ENCODE measurements around the gene PIP5K1C. TPM values are rescaled to one million over a fixed set of nuclear protein-coding genes. Genes with fewer than 3 reads are reported as not detected.

Gene PIP5K1C
- total and polyA plus RNA-seq, 9 of the 15 experiments (the other 6 are each of a cell fraction or from before 2014, with no cell fraction given): 0.38 to 22.1 (median 4.1) TPM

GRCh38 chr19:3679138-3679537 lies 21.1 kb downstream of the PIP5K1C start:
- Histone ChIP-seq H3K27me3 (ENCODE audit: control insufficient read depth in 2 of 2, insufficient read depth in 2 of 2, low read length in 2 of 2) (no peaks in the 10 kb centered on the region), H4K20me1 (replicated peaks; ENCODE audit: control insufficient read depth, insufficient read depth, low read length) (peaks cover 20% of the 10 kb centered on the region), H3K9ac (ENCODE audit: insufficient read depth in 1 of 2, low read depth in 2 of 2, low read length in 2 of 2) (no peak overlapping the region), H3K36me3 (ENCODE audit: control insufficient read depth, insufficient read depth, low read length) (peaks cover 19% of the 10 kb centered on the region; the same call in 1 of the 3 replicates), H3K9me3 (replicated peaks; ENCODE audit: control insufficient read depth, insufficient read depth, low read depth, low read length) (no peaks in the 10 kb centered on the region), H3K27ac (ENCODE audit: extremely low read depth, low read depth, low read length) (no peak overlapping the region), H3K9me1 (ENCODE audit: control insufficient read depth, insufficient read depth, low read length) (peaks cover 7% of the 10 kb centered on the region), H3K79me2 (ENCODE audit: control insufficient read depth, insufficient read depth, low read length) (peaks cover 24% of the 10 kb centered on the region), H3K4me1 (replicated peaks in 1 of 2; ENCODE audit: control insufficient read depth in 2 of 2, insufficient read depth in 2 of 2, low read length in 2 of 2) (peaks cover 18 to 46% of the 10 kb centered on the region in 2 experiments), H3K4me2 (ENCODE audit: insufficient read depth, low read length) (no peak overlapping the region), H3K4me3 (no peak overlapping the region), H2AFZ (ENCODE audit: low read depth, low read length) (no peak overlapping the region)
- in situ Hi-C loops (cut with MboI): no loop called here
- intact Hi-C loops (cut with micrococcal nuclease): no loop called here
- CTCF ChIA-PET (ENCODE audit: low intra/inter-chr PET ratio): no interaction called here
- no peak for ATAC-seq
- BruUV-seq (replicated peaks): no TSS peak
- POLR2A ChIA-PET: interaction anchor here (0.6 kb wide), 1 partner anchor 82 kb away, joined by 3 read pairs; the partner anchor contains the start of gene APBA3
- no peak for DNase-seq (ENCODE audit: extremely low read depth in 1 of 4, low spot score in 3 of 4)
- FAIRE-seq: no peak
- 71% methylated on average over 11 of the region's 12 CpGs for WGBS (ENCODE audit: insufficient coverage, low coverage, missing lambda C conversion rate)
- no peak for TF ChIP-seq E2F8 (IDR thresholded peaks at IDR 0.05; ENCODE audit: low read depth, partially characterized antibody)
- TF ChIP-seq ZNF124 (CRISPR knock-in tag; IDR thresholded peaks at IDR 0.05): no peak
- TF ChIP-seq, protein P1, sequence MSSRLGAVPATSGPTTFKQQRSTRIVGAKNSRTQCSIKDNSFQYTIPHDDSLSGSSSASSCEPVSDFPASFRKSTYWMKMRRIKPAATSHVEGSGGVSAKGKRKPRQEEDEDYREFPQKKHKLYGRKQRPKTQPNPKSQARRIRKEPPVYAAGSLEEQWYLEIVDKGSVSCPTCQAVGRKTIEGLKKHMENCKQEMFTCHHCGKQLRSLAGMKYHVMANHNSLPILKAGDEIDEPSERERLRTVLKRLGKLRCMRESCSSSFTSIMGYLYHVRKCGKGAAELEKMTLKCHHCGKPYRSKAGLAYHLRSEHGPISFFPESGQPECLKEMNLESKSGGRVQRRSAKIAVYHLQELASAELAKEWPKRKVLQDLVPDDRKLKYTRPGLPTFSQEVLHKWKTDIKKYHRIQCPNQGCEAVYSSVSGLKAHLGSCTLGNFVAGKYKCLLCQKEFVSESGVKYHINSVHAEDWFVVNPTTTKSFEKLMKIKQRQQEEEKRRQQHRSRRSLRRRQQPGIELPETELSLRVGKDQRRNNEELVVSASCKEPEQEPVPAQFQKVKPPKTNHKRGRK (tag; IDR thresholded peaks at IDR 0.05): no peak
- no peak for TF ChIP-seq ZNF511 (CRISPR knock-in tag; IDR thresholded peaks at IDR 0.05)
- TF ChIP-seq CHD2 (IDR thresholded peaks at IDR 0.05; ENCODE audit: low read depth, low read length): no peak
- TF ChIP-seq KLF16 (IDR thresholded peaks at IDR 0.05): no peak
